Caki2 (cell line): ENCODE results near the gene PDE4D. TPM values are rescaled to one million over a fixed set of nuclear protein-coding genes. Genes with fewer than 3 reads are reported as not detected.

Experiments used
- DNase-seq: peaks from one replicate; pipeline ENCODE4 v3.0.0-alpha.2; 2015; ENCODE audit warnings: low read depth
- in situ Hi-C: cut with HindIII; loops from 2 replicates; pipeline ENCODE4 v1.10.0; 2016; ENCODE audit warnings: low sequenced_read_pairs, low pct_unique_long_range_greater_than_20kb, mixed read lengths
- total RNA-seq: library from RNA; depleted of rRNA; stranded (reverse); fragments of >200 nt; shearing (Covaris generic); gene quantifications from 2 replicates; pipeline ENCODE4 v1.2.3, GENCODE V29; 2014; ENCODE audit warnings: low replicate concordance

Gene PDE4D
- total RNA-seq, 1 experiment from 2014 or later: 19.4 TPM

- in situ Hi-C loops: no loop called here
- no peak for DNase-seq
Observed at GRCh38 chr5:59209758-59210359, 683.7 kb downstream of the PDE4D start.

- in situ Hi-C loops: no loop called here
- no peak for DNase-seq
Observed at GRCh38 chr5:59208474-59208873, 685.1 kb downstream of the PDE4D start.

GRCh38 chr5:59207401-59207800, 686.1 kb downstream of the PDE4D start:
- in situ Hi-C loops: no loop called here
- no peak for DNase-seq

GRCh38 chr5:59206132-59206581, 687.4 kb downstream of the PDE4D start:
- in situ Hi-C loops: no loop called here
- DNase-seq: no peak

- DNase-seq: no peak
- in situ Hi-C loops: no loop called here
Observed at GRCh38 chr5:59204114-59204897, 689.2 kb downstream of the PDE4D start.

- no peak for DNase-seq
- in situ Hi-C loops: no loop called here
Observed at GRCh38 chr5:59199868-59200267, 693.7 kb downstream of the PDE4D start.

GRCh38 chr5:59198832-59199231, 694.7 kb downstream of the PDE4D start:
- in situ Hi-C loops: no loop called here
- no peak for DNase-seq

GRCh38 chr5:59198365-59198764, 695.2 kb downstream of the PDE4D start:
- no peak for DNase-seq

GRCh38 chr5:59197911-59198310, 695.6 kb downstream of the PDE4D start:
- in situ Hi-C loops: no loop called here
- DNase-seq: no peak

More at GRCh38 chr5:59198365-59198764, 695.2 kb downstream of the PDE4D start:
- in situ Hi-C loops: no loop called here

- peak; percentile 86 for DNase-seq
- in situ Hi-C loops: no loop called here
Observed at GRCh38 chr5:59193616-59194319, 699.8 kb downstream of the PDE4D start.

- in situ Hi-C loops: no loop called here
- DNase-seq: no peak
Observed at GRCh38 chr5:59190746-59191145, 702.8 kb downstream of the PDE4D start.

GRCh38 chr5:59189472-59190244, 703.9 kb downstream of the PDE4D start:
- DNase-seq: no peak
- in situ Hi-C loops: no loop called here

GRCh38 chr5:59188419-59189225, 704.9 kb downstream of the PDE4D start:
- in situ Hi-C loops: no loop called here

GRCh38 chr5:59187857-59188256, 705.7 kb downstream of the PDE4D start:
- in situ Hi-C loops: no loop called here
- DNase-seq: no peak

More at GRCh38 chr5:59188419-59189225, 704.9 kb downstream of the PDE4D start:
- peak; percentile 41 for DNase-seq

- DNase-seq: no peak
- in situ Hi-C loops: no loop called here
Observed at GRCh38 chr5:59186623-59187022, 706.9 kb downstream of the PDE4D start.

- in situ Hi-C loops: no loop called here
- no peak for DNase-seq
Observed at GRCh38 chr5:59185757-59186385, 707.7 kb downstream of the PDE4D start.

- in situ Hi-C loops: no loop called here
- no peak for DNase-seq
Observed at GRCh38 chr5:59184769-59185168, 708.8 kb downstream of the PDE4D start.
